DND-41 (cell line): ENCODE measurements around the gene BOD1L1.

Experiments
- EZH2 ChIP-seq: IDR thresholded peaks from 3 replicates; pipeline ENCODE4 v1.6.1; 2012; ENCODE audit warnings: borderline replicate concordance, low read depth, mild to moderate bottlenecking, moderate library complexity, low read length, inconsistent platforms; ENCODE audit not compliant: severe bottlenecking
- TF ChIP-seq, protein P1 (sequence below): IDR thresholded peaks from 2 replicates; pipeline ENCODE4 v1.5.1; 2012; ENCODE audit warnings: borderline replicate concordance, low read length, moderate library complexity, mild to moderate bottlenecking; ENCODE audit not compliant: poor library complexity, severe bottlenecking; ENCODE audit errors: extremely low read depth

DNA sequence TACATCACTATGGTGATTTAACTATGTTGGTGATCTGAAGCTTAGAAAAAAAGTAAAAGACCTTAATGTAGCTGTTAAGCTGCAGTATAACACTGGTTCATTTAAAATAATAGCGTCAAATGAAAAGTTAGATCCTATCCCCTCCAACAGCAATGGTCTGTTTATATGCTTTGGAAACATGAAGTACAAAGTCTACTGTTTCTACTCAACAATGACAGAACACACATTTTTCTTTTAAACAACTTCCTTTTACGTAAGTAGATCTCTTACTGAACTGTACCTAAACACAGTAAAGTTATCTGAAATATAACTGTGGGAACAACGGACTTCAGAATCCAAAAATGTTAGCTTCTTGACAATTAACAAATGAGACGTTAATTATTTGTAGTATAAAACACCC lies 35.3 kb downstream of the BOD1L1 start:
- TF ChIP-seq EZH2: no peak
- TF ChIP-seq, protein P1, sequence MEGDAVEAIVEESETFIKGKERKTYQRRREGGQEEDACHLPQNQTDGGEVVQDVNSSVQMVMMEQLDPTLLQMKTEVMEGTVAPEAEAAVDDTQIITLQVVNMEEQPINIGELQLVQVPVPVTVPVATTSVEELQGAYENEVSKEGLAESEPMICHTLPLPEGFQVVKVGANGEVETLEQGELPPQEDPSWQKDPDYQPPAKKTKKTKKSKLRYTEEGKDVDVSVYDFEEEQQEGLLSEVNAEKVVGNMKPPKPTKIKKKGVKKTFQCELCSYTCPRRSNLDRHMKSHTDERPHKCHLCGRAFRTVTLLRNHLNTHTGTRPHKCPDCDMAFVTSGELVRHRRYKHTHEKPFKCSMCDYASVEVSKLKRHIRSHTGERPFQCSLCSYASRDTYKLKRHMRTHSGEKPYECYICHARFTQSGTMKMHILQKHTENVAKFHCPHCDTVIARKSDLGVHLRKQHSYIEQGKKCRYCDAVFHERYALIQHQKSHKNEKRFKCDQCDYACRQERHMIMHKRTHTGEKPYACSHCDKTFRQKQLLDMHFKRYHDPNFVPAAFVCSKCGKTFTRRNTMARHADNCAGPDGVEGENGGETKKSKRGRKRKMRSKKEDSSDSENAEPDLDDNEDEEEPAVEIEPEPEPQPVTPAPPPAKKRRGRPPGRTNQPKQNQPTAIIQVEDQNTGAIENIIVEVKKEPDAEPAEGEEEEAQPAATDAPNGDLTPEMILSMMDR: no peak
